Measurements from ENCODE around the gene PODNL1.

The PODNL1 gene

DNA sequence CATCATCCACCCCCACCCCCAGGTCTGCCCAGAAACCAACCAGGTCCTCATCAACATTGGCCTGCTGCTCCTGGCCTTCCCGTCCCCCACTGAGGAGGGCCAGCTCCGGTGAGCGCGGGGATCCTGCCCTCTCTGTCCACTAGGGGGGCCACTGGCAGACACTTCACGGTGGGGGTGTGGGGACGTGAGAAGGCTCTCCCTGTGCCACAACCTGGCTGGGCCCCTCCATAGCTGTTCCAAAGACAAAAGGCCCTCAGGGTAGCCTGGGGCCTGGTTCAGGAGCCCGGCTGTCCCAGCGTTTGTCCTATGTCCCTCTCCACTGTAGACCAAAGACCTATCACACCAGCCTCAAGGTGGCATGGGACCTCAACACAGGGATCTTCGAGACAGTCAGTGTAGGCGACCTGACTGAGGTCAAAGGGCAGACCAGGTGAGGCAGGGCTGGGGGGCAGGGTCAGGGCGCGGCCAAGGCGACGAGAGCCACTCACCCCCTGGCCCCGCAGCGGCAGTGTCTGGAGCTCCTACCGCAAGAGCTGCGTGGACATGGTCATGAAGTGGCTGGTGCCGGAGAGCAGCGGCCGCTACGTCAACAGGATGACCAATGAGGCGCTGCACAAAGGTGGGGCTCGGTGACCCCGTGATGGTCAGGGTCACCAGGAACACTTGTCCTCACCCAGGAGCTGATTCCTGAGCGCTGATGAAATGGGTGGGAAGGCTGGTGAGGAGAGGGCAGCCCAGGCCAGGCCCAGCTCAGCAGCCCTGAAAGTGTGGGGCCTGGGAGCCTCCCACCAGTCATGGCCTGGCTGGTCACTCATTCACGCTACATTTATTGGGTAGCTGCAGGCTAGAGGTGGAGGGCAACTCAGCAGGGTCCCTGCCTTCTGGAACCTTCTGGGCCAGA, 22.0 kb upstream of the PODNL1 start:
- no peak overlapping the region for H3K4me3 ChIP-seq

DNA sequence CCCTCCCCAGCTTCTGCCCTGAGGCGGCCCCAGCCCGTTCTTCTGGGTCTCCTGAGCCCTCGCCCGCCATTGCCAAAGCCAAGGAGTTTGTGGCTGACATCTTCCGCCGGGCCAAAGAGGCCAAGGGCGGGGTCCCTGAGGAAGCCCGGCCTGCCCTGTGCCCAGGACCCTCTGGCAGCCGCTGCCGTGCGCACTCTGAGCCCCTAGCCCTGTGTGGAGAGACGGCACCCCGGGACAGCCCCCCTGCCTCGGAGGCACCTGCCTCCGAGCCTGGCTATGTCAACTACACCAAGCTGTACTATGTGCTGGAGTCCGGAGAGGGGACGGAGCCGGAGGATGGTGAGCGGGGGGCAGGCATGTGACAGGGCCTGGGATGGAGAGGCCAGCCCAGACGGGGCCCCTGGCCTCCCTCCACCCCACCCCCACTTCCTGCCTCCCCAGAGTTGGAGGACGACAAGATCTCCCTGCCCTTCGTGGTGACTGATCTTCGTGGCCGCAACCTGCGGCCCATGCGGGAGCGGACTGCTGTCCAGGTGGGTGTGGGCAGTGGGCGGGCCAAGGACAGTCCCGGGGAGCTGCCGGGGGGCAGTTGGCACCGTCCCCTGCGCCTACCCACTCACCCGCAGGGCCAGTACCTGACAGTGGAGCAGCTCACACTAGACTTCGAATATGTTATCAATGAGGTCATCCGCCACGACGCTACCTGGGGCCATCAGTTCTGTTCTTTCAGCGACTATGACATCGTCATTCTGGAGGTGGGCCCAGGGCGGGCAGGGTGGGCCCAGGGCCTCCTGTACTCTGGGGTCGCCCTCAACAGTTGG, 21.1 kb upstream of the PODNL1 start:
- H3K4me3 ChIP-seq, result no peak overlapping the region
- no peak overlapping the region for H3K27ac ChIP-seq

More for the DNA sequence above, 22.0 kb upstream of the PODNL1 start:
- no peak overlapping the region for H3K27ac ChIP-seq

DNA sequence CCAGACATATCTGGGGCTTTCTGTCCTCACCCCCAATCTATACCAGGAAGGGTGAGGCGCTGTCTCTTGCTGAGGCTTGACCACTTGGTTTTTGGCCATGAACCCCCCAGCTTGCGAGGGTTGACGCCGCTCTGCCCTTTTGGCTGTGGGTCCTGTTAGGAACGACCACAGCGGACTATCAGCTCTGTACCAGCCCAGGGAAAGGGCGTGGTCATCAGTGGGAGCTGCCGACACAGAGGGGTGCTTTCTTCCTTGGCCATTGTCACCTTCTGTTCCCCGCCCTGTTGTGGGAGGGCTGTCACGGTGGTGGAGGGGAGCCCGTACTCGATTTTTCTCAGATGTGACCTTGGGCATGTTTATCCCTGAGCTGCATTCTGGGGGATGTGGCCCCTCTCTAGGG, 19.8 kb upstream of the PODNL1 start:
- no peak overlapping the region for H3K27ac ChIP-seq
- no peak overlapping the region for H3K4me3 ChIP-seq

DNA sequence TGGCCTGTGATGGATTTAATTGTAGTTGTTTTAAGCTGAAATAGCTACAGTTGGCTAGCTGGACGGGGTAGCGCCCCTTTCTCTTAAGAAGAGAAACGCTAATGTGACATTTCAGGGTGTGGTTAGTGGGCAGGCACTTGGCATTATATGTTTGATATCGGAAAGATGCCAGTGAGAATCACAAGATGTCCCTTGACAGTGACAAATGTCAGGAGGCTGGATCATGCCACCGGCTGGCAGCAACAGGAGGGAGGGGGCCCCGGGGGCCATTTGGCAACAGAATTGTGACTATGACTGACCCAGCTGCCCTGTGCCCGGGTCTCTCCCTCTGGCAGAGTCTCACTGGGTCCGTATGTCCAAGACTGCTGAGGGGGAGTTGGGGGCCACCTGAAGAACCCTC, 18.8 kb upstream of the PODNL1 start:
- H3K4me3 ChIP-seq, result no peak overlapping the region

DNA sequence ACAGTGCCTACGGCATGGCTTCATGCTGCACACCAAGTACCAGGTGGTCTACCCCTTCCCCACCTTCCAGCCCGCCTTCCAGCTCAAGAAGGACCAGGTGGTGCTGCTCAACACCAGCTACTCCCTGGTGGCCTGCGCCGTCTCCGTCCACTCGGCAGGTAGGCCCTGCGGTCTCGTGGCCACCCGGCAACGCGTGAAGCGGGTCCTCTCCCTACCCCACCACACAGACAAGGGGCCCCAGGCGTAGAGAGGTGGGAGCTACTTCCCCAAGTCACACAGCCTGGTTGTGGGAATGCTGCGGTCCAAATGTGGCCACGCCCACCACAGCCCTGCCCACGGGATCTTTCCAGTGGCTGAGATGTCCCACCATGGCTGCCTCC, 18.1 kb upstream of the PODNL1 start:
- no peak overlapping the region for H3K4me3 ChIP-seq
- H3K27ac ChIP-seq, result no peak overlapping the region

More for the DNA sequence above, 18.8 kb upstream of the PODNL1 start:
- no peak overlapping the region for H3K27ac ChIP-seq

DNA sequence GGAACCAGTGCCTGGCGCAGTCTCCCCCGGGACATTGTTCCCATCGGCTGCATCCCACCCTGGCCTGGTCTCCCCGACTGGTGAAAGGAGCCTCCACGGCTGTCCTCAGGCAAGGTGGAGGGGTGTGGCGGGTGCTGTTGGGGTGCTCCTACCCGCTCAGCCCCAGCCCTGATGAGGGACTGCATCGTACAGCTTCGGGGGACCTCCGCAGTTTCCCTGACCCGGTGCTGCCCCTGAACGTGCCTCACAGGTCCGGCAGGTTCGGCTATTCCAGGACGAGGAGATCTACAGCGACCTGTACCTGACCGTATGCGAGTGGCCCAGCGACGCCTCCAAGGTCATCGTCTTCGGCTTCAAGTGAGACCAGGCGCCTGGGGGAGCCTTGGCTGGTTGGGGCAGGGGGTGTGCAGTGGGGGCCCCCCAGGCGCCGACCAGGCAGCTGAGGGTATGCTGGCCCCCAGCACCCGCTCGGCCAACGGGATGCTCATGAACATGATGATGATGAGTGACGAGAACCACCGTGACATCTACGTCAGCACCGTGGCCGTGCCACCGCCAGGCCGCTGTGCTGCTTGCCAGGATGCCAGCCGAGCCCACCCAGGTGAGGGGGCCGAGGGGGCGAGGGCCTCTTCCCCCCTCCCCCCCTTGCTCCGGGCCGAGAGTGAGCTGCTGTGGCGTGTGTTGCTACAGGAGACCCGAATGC, 17.6 kb upstream of the PODNL1 start:
- Histone ChIP-seq H3K4me3 (no peak overlapping the region), H3K27ac (no peak overlapping the region)

DNA sequence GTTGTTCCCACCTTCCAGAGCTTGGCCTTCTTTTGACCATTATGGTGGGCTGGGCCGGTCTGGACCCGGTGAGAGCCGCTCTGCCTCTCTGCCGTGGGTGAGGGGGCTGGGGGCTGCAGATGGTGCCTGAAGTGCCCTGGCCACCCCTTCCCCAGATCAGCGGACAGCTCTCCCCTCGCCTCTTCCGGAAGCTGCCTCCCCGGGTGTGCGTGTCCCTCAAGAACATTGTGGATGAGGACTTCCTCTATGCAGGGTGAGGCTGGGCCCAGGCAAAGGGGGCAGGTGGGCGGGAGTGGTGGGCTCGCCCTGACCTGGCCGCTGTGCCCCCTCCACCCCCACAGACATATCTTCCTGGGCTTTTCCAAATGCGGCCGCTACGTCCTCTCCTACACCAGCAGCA, 16.0 kb upstream of the PODNL1 start:
- no peak overlapping the region for H3K4me3 ChIP-seq

DNA sequence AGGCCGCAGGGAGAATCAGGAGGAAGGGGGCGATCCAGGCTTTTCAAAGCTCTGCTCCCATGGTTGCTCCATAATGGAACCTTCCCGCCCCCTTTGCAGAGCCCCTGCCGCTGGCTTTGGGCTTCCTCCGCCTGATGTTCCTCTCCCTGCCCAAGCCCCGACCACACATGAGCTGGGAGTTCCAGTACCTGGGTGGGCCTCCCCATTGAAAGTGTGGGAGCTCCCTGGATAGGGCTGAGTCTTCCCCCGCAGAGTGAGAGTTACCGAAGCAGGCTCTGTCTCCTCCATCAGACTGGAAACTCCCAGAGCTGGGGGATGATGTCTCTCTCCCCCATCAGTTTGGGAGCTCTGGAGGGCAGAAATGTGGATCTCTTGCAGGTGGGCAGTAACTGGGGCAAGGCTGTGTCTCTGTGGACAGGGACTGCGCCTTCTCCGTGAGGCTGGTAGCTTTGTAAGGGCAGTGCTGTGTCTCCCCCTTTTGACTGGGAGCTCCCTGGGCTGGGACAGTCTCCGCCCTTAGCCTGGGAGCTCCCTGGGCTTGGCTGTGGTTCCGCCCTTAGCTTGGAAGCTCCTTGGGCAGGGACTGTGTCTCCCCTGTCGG, 14.8 kb upstream of the PODNL1 start:
- H3K4me3 ChIP-seq, result peak overlapping the region; percentile 59 to 86 (median 80)
- H3K27ac ChIP-seq, result peak overlapping the region; percentile 74 to 98 (median 92)

More for the DNA sequence above, 16.0 kb upstream of the PODNL1 start:
- peak overlapping the region in 3 of 21 experiments; percentile 85 to 95 (median 92) for H3K27ac ChIP-seq

DNA sequence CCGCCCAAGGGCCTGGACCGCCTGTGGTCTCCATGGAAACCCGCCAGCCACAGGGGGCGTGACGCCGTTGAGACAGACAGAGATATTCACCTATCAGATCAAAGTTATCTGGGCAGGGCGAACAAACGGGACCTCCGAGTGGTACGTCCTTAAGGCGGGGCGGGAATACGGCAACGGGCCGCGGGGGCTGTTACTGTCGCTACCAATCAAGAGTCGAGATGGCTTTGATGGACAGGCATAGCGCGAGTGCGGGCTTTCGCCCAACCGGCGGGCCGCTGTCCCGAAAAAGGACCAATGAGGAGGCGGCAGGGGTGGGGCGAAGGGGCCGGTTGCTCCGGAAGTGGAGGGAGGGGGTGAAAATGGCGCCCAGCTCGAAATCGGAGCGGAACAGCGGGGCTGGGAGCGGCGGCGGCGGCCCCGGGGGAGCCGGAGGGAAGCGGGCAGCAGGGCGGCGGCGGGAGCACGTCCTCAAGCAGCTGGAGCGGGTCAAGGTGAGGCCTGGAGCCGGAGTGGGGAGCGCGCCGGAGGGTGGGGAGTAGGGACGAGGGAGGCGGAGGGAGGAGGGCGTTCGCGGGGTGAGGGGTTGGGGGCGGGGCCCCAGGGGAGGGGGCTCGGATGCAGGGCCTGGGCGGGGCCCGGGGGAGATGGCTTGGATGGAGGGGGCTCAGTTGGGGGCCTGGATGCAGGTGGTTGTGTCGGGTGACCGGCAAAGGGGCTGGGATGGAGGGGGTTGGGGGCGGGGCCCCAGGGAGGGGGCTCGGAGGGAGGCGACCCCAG, 14.1 kb upstream of the PODNL1 start, which contains the start of gene DCAF15:
TSS of gene DCAF15 (plus strand) at position 356 of the 777 bp plus-strand sequence. CDS start at position 360, 4 bp downstream.
- Histone ChIP-seq H3K4me3 (peak within 1 kb of the TSS; percentile 59 to 86 (median 80)), H3K27ac (peak within 1 kb of the TSS; percentile 74 to 98 (median 92))

DNA sequence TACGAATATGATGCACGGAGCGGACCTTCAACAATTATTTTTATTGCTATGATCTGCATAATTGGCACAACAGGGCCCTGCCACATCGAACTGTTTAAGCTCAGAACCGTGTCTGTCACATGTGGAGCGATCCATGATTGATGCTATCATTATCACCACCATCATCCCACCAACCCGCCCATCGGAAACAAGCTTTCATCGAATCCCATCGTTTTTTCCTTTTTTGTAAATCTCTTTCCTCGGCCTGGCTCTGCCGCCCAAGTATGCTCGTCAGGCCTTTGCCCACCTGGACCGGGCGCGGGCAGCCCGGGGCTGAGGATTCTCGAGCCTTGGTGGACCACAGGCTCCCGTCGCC, 13.6 kb upstream of the PODNL1 start:
- H3K27ac ChIP-seq, result peak overlapping the region in 2 of 21 experiments; percentile 87 to 92
- peak overlapping the region in 6 of 7 experiments; percentile 20 to 86 (median 72) for H3K4me3 ChIP-seq

DNA sequence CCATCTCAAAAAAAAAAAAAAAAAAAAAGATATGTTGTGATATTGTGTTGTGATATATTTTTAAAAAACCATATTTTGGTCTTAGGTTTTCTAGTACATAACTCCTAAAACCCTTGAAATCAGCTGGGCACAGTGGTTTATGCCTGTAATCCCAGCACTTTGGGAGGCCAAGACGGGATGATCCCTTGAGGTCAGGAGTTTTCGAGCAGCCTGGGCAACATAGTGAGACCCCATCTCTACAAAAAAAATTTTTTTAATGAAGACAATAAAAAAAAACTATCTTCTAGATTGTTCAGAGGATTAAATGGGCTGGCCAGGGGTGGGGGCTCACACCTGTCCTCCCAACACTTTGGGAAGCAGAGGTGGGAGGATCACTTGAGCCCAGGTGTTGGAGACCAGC, 12.8 kb upstream of the PODNL1 start:
- no peak overlapping the region for H3K4me3 ChIP-seq
- H3K27ac ChIP-seq, result no peak overlapping the region

DNA sequence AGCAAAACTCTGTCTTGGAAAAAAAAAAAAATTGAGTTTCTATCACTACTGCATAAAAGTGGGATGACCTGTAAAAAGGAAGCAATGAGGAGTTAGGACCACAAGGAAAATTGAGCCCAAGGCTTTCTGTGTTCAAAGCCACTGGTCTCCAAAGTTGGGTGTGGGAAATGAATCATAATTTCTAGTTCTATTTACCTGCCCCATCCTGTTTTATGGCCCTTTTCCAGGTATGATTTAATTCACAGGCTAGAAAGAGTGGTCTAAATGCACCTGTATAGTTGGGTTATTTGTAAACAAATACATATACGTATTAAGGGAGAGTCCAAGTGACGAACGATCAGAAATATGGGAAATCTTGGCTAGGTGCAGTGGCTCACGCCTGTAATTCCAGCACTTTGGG, 8.2 kb upstream of the PODNL1 start:
- H3K27ac ChIP-seq, result no peak overlapping the region
- H3K4me3 ChIP-seq, result no peak overlapping the region

DNA sequence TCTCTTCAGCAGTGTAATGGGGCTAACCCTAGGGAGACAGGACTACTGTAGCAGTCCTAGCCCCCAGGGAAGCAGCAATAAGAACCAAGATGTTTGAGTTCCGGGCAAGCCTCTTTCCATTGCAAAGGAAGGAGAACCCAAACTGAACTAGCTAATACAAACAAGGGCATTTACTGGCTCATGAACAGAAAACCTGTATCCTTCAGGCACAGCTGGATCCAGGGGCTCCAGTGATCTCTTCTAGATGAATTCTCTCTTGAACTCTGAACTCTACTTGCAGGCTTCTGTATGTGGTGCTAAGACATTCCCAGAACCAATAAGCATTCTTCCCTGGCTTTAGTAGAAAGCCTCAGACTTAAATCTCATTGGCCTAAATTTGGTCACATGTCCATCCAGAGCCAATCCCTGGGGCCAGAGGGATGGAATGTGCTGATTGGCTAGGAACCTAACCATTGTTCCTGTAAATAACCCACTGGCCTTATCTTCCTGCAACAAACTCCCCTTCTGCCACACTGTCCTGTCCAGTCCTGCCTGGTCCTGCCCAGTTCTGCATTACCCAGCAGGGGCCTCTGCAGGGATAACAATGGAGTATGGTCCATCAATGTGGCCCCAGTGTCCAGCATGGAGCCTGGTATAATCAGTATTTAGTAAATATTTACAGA, 3.9 kb upstream of the PODNL1 start:
- Histone ChIP-seq H3K27ac (no peak overlapping the region), H3K4me3 (no peak overlapping the region)

DNA sequence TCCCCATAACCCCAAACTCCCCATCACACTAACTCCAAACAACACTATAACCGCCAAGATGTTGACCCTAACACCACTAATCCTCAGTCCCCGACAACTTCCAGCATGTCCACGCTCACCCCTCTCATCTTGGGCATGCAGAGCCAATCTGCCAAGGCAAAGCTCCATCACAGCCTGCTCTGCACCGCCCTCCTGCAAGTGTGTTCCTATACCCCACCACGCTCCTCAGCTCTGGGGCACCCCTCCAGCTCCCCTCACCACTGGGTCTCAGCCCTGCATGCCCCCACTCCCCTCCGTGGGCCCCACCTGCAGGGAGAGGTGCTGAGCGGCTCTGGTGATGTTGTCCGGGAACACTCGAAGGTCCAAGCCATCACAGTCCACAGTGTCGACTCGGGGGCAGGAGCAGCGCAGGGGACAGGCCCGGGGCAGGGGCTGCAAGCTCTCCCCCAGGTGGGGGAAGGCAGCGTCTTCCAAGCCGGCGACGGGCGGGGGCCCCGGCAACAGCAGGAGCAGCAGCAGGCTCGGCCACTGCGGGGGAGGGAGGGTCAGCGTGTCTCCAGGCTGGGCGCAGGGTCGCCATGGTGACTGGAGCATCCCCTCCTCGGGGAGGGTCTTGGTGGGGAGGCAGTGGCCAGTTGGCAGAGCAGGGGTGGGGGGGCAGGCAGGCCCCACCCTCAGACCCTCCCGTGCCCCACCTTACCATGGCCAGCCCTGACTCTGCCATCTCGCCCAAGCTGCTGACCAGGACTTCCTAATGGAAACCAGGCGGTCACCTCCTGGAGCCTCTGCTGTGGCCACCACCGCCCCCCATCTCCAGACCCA, 527 bp downstream of the PODNL1 start:
- H3K27ac ChIP-seq, result peak overlapping the region in 12 of 21 experiments; percentile 8 to 71 (median 56)
- peak overlapping the region in 6 of 7 experiments; percentile 8 to 36 (median 20) for H3K4me3 ChIP-seq

DNA sequence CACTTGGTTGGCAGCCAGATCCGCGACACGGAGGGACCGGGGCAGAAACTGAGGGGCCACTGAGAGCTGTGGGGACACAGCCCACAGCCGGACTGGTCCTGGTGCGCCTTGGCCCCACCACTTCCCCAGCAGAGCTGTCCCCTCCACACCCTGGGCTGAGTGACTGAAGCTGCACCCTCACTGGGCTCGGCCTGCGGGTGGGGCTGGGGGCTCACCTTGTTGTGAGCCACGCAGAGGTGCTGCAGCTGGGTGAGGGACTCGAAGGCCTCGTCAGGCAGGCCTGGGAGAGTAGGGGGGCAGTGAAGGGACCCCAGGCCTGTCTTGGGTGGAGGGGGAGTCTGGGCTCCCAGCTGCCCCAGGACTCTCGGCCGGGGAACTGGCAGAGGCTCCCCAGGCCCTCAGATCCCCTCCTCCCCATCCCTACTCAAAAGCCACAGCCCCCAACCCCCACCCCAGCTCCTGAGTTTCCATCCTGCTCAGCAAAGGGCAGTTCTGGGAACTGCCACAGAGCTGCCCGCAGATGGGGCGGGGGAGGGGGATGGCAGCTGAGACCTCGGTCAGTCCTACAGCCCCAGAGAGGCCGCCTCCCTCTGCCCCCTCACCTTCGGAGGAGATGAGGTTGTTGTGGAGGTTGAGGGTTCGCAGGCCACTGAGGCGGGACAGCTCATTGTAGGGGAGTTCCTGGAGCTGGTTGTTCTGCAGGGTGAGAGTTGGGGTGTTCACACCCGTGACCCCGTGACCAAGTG, 2.3 kb downstream of the PODNL1 start:
- no peak overlapping the region for H3K4me3 ChIP-seq
- no peak overlapping the region for H3K27ac ChIP-seq

DNA sequence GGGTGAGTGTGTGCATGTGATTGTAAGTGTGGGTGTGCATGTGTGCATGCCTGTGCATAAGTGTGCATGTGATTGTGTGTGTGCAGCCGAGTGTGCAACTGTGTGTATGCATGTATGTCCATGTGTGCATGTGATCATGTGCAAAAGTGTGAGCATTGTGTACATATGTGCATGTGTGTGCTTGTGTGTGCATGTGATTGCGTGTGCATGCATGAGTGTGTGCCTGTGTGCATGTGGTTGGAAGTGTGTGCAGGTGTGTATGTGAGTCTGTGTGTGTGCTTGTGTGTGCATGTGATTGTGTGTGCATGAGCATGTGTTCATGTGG, 3.5 kb downstream of the PODNL1 start:
- no peak overlapping the region for H3K27ac ChIP-seq
- no peak overlapping the region for H3K4me3 ChIP-seq

DNA sequence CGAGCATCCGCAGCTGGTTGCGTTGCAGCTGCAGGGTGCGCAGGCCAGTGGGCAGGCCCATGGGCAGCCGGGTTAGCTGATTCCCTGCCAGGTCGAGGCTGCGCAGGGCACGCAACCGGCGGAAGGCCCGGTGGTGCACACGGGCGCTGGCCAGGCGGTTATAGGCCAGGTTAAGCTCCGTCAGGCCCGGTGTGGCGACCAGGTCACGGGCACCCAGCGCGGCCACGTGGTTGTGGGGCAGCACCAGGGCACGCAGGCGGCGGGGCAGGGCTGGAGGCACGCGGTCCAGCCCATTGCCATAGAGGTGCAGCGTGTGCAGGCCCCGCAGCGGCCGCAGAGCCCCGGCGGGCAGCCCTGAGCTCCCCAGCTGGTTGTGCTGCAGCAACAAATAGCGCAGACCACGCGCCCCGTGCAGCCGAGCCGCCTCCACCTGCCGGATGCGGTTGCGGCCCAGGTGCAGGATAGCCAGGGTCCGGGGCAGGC, 5.3 kb downstream of the PODNL1 start:
- Histone ChIP-seq H3K4me3 (no peak overlapping the region), H3K27ac (no peak overlapping the region)

Measured in skin epidermis (tissue), 12 donors.